Measurements from ENCODE around the gene RYR2.
"Not testable (repeated sequence)": the region's sequence is repeated elsewhere in the genome, so short reads cannot be mapped to it uniquely, and the experiment has no call there.

Gene RYR2

DNA sequence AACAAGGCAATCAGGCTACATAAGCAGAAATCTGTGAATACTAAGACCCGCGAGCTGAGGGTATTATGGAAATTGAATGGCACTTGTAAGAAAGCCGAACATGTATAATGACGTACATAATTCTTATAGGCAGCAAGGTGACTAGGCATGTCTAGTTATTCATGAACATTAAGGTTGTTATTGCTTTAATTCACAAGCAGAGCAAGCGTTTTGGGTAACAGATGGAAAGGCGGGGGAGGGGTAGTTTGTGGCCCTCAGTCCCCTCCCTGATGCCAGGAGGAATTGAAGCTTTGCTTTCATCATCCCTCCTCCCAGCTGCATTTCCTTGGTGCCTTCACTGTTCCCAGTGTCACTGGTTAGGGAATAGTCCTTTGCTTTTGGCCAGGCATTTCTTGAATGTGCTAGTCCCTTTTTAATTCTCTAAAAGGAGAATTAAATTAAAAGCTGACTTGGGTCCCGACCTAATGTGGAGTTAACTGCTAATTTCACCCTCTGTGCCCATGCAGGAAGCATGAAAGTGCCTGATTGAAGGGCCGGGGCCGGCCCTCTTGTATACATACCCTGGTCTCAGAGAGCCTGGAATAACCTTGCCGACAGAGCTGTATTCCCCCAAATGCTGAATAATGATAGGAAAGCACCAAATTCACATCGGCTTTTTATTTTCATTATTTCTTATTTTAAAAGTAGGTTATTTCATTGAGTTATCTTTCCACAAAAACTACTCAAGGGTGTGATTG is 42.5 kb downstream of the RYR2 start:
- DNase-seq (ENCODE audit: low read depth), result no peak

DNA sequence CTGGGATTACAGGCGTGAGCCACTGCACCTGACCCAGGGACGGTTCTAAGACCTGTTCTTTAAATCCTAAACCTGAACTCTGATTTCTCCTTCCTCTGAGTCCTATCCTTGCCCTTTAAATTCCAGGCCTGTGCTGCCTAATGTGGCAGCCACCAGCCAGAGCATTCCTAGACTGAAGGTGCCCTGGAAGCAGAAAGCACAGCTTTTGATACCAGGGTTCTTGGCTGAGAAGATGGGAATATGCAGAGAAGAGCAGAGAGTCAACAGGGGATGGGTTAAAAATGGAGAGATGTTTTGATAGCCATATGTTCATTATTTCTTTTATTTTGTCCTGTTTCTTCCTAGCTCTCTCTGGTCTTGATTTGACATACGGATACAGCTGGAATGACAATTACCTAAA is 49.7 kb downstream of the RYR2 start:
- DNase-seq (ENCODE audit: low read depth), result no peak

DNA sequence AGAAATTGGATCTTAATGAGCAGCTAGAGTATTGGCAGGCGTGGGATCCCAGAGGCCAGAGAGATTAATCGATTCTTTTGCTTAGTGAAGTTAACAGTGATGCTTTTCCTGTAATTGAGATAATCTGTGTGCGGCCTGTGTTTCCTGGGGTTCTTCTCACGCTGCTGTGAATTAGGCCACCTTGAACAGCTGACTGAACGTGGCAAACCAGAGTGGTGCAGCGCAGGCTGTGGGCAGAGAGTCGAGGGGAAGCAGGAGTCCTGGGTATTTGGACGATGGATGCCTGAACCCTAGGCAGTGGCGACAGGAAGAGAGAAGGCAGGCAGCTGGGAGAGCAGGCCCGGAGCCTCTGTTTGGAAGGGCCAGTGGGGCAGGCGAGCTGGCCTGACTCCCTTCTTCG is 51.7 kb downstream of the RYR2 start:
- no peak for DNase-seq (ENCODE audit: low read depth)

DNA sequence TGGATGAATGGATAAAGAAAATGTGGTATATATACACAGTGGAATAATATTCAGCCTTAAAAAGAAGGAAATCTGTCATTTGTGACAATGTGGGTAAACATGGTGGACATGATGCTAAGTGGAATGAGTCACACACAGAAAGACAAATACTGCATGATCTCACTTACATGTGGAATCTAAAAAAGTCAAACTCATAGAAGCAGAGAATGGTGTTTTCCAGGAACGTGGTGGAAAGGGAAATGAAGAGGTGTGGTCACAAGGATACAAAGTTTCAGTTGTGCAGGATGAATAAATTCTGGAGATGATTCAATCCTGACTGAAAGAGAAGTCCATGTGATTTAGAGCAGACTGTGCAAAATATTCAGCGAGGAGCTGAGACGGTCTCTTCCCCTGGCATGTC is 56.6 kb downstream of the RYR2 start:
- DNase-seq (ENCODE audit: low read depth), result no peak

DNA sequence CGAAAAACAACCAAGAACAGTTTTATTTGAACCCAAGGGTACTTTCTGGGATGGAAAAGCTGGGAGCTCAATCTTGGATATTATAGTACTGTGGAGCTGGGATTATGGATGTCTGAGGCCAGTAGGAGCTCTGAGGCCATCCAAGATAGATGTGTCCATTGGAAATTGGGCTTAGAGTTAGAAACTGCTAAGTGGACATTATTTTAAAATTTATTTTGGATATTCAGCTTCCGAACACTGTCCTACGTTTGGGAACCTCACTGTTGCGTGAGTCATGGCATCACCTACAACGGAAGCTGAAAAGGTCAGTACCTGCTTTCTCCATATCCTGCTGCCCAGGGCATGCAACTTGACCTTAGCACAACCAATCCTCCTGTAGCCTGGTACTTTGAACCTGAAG is 61.0 kb downstream of the RYR2 start:
- no peak for DNase-seq (ENCODE audit: low read depth)

DNA sequence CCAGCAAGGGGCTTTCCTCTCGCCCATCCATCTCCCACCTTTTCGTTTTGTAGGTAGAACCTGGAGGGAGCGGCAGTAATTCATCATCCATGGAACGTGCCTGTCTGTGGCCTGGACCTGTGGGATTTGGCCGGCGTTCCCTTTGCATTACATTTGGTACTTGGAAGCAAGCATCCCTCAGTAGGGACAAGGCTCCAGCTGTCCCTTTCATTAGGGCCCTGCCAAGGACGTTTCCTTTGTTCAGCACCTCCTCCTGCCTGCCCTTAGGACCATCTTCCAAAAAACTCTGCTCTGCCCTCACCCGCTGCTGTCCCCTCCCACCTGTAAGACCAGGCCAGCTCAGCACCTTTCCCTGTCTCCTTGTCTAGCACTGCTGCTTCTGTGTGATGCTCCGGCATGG is 62.1 kb downstream of the RYR2 start:
- no peak for DNase-seq (ENCODE audit: low read depth)

DNA sequence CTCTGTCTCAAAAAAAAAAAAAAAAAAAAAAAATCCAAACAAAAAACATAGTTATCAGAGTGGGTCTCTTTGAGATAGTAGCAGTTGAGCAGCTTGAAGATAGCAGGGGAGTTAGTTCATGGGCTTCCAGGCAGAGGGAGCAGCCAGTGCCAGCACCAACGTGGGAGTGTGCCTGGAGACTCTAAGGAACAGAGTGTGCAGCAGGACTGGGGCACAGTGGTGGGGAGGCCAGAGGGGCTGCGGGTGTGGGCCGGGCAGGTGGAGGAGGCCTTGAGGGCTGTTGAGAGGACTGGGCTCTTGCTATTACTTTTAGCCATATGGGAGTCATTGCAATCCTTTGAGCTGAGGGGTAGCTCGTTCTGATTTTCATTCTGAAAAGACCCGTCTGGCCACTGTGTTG is 63.8 kb downstream of the RYR2 start:
- no peak for DNase-seq (ENCODE audit: low read depth)

DNA sequence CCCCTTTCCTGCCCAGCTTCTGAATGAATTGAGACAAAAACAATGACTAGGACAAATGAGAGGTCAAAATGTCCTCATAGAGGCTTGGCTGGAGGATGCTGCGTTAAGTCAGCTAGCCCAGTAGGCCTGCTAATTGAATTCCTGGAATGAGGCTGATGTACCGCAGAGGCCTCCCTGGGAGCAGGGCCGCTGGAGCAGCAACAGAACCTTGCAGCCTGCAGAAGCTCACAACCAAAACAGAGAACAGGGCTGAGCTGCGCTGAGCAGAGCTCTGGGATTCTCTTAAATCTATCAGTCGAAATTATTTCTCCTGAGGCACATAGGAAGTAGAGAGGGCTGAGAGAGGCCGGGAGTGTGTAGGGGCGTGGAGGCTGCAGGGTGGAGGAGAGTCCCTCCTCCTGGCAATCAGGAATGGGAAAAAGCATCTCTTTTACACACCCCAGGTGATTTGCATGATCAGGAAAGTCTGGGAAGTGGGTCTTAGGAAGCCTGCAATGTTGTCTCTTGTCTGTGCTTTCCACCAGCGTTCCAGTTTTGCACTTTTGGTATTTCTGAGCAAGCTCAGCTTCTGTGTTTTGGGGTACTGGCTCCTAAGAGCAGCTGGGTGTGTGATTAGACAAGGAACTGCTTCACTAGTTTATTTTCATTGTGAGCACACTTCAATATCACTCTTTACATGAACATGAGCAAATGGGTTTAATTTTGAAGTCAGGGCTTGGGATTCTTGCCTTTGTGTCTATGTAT is 66.5 kb downstream of the RYR2 start:
- no peak for DNase-seq (ENCODE audit: low read depth)

DNA sequence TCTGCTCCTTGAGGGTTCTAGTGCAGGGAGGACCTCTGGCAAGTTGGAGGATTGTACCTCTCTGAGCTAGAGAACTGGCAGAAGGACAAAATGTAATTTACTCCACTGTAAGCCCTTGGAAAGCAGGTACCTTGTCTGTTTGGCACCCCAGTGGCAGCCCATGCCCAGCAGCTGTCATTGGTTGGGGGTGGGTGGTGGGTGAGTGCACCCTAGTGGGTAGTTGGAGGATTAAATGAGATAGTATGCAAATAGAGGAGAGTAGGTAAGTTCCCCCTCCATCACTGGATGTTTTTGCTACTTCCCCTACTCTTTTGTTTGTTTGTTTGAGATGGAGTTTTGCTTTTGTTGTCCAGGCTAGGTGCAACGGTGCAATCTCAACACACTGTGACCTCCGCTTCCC is 69.8 kb downstream of the RYR2 start:
- no peak for DNase-seq (ENCODE audit: low read depth)

DNA sequence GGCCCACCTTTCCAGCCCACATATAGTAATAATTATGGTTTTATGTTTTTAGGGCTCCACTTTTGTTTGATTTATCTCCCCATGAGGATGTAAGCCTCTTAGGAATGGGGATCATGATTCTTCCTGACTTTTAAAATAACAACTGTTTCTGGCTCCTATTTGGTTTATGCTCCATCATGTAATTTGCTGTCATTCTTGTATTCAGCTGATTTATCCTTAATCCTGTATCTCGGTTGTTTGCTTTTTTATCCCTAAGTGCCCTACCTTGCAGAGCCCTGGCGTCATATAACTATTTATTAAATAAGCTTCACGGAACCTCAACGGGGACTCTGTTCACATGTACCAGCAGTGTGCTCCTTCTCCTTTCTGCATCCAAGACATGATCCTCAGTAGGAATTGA is 70.7 kb downstream of the RYR2 start:
- no peak for DNase-seq (ENCODE audit: low read depth)

DNA sequence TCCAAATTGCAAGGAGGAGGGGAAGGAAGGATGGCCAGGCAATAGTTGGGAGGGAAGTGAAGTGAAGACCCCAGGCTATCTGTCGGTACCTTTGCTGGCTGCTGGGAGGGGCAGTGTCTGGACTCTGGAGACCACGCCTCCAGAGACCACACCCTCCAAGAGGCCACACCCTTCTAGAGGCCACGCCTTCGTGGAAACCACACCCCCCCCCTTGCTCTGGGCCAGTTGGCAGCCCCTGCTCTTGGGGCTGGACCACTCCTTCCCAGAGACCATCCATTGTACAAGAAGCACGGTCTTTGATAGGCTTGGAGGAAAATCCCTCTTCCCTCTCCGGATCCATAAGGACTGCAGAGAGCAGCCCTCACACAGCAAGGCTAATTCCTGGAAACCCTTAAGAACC is 73.1 kb downstream of the RYR2 start:
- no peak for DNase-seq (ENCODE audit: low read depth)

DNA sequence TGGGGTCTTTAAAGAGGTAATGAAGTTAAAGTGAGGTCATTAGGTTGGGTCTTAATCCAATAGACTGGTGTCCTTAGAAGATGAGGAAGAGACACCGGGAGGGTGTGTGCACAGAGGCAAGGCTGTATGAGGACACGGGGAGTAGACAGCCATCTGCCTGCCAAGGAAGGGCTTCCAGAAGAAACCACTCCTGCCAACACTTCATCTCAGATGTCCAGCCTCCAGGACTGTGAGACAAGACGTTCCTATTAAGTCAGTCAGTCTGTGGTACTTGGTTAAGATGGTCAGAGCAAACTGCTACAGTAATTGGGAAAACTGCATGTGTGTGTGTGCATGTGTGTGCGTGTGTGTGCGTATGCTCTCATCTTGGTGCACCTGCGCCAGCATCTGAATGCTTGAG is 77.1 kb downstream of the RYR2 start:
- DNase-seq (ENCODE audit: low read depth), result no peak

DNA sequence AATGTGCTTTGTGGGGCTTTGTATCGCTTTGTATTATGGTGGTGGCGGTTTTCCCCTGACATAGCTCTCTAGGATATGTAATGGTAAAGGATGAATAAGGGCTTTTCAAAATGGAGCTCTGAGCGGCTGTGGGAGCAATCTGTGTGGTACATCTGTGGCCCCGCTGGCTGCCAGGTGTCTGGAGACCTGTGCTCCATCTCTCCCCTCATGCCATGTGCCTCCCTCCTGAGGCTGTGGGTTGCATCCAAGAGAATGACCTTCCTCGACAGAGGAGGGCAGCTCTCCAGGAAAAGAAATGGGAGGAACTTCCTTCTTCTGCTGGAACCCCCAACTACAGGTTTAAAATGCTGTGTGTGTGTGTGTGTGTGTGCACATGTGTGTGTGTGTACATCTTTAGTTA is 78.7 kb downstream of the RYR2 start:
- DNase-seq (ENCODE audit: low read depth), result no peak

DNA sequence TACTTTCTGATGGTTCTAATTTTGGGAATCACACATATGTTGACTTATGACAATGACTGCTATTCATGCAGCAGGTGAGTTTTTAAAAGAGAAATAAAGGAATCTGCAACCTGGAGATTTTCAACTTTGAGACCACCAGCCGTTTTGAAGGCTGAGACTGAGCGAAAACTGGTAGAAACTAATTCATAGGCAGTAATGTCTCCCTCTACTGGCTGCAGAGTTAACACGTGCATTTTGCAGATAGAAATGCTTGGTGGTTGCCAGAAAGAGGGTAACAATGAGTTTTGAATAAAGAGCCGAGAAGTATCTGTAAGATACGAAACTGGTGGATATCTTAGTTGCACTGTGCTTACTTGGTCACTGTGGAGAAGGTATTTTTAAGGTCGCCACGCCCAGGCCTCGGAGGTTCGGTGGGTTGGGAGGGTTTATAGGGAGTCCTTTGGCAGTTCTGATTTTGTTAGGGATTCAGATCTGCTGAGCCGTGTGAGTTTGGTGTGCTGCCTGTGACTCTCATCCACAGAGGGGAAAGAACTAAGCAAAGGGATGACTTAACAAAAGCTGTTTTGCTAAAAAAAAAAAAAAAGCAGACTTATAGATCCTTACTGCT is 83.0 kb downstream of the RYR2 start:
- DNase-seq (ENCODE audit: low read depth), result no peak

DNA sequence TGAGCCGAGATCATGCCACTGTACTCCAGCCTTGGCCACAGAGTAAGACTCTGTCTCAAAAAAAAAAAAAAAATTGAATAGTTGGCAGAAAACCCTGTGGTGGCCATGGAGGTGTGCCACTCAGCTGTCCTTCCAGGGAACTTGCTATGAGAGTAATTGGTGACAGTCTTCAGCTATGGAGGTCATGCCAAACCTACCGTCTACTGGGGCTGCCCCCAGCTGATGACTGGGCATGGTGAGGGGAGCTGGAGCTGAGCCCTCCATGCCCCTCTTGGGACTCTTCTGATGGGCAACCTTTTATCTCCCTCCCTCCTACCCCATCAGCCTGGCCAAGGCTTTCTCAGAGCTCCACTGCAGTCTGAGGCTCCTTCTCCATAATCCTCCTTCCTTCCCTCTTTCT is 84.2 kb downstream of the RYR2 start:
- no peak for DNase-seq (ENCODE audit: low read depth)

DNA sequence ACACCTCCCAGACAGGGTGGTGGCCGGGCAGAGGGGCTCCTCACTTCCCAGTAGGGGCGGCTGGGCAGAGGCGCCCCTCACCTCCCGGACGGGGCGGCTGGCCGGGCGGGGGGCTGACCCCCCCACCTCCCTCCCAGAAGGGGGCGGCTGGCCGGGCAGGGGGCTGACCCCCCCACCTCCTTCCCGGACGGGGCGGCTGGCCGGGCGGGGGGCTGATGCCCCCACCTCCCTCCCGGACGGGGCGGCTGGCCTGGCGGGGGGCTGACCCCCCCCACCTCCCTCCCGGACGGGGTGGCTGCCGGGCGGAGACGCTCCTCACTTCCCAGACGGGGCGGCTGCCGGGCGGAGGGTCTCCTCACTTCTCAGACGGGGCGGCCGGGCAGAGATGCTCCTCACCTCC is 85.3 kb downstream of the RYR2 start:
- not testable (repeated sequence) for DNase-seq (ENCODE audit: low read depth)

DNA sequence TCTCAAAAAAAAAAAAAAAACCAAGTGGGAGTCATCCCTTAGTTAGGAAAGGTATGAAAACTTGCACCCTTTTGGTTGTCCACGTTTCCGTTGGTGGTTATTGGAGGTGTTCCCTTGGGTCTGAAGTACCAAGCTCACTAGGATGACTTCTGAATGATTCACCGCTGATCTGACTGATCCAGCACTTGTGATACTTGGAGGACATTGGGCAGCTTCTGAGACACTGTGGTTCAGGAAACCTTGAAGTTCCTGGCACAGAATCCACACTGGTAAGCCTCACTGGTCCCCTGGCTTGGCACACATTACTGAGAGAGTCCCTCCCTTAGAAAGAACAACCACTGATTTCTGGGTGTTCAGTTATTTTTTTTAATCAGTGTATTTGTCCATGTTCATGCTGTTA is 91.9 kb downstream of the RYR2 start:
- no peak for DNase-seq (ENCODE audit: low read depth)

DNA sequence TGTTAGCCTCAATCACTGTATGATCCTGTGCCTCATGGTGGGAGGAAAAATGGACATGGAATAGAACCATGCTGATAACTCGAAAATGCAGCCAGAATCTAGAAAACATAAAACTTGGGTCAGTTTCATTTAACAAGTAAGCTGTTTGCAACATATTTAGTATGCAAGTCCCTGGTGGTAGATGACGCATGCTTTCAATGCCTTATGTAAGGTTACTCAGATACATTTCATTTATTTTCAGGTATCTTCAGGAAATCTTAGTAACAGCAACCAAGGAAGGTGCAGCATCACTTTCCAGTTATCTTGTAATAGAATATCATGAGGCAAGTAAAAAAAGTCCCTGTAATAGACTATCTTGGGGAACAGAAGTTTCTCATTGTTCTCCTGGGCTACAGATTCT is 92.9 kb downstream of the RYR2 start:
- no peak for DNase-seq (ENCODE audit: low read depth)

DNA sequence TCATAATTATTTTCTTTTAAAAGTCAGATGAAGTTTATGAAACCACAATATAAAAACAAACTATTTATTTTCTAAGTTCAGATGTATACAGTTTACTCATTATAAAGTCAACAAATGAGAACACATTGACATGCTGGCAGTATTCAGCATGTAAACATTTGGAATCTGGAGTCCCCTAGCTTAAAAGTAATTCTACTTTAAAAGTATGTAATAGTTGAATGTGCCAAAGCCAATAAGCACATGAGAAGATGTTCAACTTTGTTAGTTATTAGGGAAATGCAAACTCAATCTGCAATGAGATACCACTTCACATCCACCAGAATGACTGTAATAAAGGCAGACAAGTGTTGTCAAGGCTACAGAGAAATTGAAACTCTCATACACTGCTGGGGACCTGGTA is 96.6 kb downstream of the RYR2 start:
- no peak for DNase-seq (ENCODE audit: low read depth)

DNA sequence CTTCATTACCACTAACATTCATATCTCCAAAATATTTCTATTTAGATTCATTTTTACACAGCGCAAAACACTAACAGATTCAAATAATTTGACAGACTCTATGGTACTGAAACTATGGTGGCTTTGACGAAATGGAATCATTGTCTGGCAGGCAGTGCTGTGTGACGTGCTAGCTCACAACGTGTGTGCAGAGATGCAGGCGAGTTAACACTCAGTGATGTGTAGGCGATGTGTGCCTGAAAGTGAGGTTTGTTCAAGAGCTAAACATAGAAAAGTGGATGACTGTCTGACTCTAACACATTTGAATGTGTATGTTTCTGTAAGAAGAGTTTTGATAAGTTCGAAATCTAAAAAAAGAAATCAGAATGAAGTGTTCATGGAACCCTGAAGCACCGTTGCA is 97.7 kb downstream of the RYR2 start:
- DNase-seq (ENCODE audit: low read depth), result no peak

DNA sequence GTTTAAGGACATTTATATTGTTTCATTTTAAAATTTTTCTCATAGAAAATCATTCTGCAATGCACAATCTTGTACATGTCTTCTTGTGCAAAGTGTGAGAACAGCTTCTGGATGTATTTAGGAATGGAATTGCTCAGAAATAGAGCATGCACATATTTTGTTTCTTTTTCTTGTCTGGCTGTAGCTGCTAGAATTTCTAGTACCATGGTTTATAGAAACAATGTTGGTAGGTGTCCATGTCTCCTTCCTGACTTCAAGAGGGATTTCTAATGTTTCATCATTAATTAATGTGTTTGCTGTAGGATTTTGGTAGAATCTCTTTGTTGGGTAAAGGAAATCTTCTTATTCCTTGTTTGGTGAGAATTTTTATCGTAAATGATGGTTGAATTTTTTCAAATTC is 99.0 kb downstream of the RYR2 start:
- no peak for DNase-seq (ENCODE audit: low read depth)

DNA sequence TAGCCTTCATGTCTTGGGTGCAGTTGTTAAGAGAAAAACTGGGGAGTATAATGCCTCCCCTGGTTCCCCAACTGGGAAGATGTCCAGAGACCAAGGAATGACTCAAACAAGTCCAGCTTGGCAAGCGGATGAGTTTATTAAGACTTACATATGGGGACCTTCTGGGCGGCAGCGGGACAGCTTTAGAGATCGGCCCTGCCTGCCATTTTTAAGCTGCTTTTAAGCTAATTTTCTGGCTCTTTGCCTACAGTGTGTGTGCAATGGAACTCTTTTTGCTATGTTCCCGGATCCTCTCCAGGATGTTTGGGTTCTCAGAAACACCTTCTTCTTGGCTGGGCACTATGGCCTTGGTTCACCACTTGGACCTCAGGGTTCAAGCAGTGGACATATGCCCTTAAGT is 99.5 kb downstream of the RYR2 start:
- DNase-seq (ENCODE audit: low read depth), result no peak

DNA sequence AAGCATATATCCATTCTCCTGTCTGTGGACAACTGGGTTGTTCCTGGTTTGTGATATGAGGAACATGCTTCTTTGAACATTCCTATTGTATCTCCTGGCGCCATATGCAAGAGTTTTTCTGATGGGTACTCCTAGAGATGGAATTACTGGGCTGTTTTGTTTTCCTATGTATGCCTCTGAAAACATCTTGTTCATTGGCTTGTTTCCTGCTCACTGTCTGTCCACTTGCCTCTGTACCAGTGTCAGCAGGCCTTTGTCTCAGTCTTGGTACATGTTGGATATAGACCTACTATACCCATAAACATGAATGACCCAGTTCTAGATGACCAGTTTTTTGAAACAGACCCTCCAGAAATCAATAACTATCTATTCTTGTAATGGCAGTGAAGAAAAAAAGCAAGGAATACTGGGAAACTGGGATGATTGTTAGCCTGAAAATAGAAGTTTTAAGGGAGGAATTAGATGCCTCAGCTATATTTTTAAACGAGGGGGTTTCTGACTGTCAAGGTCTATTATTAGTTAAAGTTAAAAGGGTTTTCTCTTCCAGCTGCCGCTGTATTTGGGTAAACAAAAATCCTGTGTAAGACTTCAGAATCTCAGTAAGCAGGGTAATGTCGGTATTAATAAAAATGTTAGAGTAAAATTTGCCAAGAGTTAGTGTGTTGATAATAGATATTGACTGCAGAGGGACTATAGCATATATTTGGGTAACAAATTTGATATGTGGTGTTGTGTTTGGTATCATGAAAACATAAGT is 103.6 kb downstream of the RYR2 start:
- no peak for DNase-seq (ENCODE audit: low read depth)
